Activated T-cell treated with anti-CD3 and anti-CD28 coated beads, Interleukin-2, amount 50 U/mL, for 1 hour (primary cell): ENCODE data around the gene ALOX15B.
"Not testable (repeated sequence)": the region's sequence is repeated elsewhere in the genome, so short reads cannot be mapped to it uniquely, and the experiment has no call there.

Source experiments
- DNase-seq: peaks from one replicate; pipeline ENCODE4 v3.0.0-alpha.2; 2020

Gene ALOX15B

DNA sequence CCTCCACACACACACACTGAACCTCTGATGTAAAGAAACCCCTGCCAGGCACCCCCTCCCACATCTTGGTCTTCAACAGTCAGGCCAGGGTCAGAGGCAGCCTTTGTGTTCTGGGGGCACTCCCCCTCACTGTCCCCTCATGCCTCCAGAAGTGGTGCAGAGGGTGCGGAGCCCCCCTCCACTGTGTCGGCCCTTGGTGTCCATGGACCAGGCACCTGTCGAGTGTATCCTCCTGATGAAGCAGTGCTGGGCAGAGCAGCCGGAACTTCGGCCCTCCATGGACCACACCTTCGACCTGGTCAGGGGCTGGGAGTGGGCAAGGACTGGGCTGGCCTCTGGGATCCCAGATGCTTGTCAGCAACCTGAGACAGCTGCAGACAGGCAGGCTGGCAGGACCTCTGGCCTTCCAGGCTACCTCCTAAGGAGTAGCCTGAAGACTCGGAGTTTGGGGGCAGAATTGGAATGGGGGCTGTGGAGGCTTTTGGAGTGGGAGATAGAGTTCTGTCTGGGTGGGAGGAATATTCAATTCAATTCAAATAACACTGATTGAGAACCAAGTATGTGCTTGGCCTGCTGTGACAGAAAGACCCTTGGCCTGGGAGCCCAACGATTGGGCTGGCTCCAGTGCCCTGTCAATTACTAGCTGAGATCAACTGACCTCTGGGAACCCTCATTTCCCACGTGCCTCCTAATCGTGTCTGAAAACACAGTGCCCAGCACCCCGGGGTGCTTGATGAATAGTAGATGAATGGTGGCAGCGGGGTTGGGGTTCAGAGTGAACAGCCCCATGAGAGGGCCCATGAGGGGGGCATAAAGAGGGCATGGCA is 24.9 kb upstream of the ALOX15B start:
- DNase-seq: no peak

GRCh38 chr17:8014558-8014850 is 24.4 kb upstream of the ALOX15B start:
- DNase-seq: no peak

DNA sequence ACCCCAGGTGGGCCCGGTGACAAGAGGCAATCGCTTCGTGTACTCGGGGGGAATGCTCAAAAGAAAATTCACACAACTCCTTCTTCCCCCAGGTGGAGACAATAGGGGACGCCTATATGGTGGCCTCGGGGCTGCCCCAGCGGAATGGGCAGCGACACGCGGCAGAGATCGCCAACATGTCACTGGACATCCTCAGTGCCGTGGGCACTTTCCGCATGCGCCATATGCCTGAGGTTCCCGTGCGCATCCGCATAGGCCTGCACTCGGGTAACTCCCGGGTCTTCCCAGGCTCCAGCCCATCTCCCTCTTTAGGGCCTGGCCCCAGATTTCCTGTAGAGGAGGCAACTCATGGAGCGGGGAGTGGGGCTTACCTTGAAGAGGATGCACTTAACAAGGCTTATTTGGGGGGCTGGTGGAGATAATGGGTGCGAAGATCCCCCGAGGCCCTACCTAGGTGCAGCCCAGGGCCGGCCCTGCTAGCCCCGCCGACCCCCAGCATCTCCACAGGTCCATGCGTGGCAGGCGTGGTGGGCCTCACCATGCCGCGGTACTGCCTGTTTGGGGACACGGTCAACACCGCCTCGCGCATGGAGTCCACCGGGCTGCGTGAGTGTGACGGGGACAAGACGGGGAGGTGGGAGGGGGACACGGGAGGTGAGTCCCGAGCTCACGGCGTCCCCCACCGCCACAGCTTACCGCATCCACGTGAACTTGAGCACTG is 23.5 kb upstream of the ALOX15B start:
- DNase-seq: no peak

- DNase-seq: peak; percentile 37
Observed at GRCh38 chr17:8015957-8016631, 22.8 kb upstream of the ALOX15B start.

DNA sequence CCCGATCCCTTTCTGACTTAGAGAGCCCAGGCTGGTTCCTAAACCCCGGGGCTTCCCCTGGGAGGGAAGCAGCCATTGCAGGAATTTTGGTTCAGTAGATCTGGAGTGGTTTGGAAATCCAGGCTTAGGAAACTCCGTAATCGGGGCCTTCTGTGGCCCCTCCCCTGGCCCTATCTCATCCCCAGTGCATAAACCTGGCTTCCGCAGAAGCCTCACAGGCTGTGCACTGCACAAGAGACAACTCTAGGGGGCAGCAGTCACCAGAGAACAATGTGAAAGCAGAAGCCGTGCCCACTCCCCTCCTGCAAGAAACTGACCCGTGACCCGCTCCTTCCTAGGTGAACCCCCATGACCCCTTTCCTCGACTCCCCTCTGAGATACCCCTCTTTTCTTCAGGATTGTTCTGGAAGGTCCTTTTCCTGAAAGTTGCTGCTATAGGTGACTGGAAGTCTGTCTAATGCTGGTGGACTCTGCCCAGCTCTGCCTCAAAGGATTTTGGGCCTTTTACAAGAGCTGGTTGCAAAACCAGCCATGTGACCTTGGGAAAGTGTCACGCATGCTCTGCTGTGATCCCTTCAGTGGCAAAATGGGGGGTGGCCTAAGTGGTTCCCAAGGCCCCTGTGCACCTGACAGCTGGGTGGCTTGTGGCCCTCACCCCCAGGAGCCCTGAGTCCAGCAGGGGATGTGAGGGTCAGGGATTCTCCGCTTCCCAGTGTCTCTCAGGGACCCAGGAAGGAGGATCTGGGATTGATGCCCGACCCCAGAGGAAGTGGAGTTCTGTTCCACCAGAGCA is 22.0 kb upstream of the ALOX15B start:
- peak; percentile 46 for DNase-seq

- no peak for DNase-seq
Observed at GRCh38 chr17:8018436-8018835, 20.4 kb upstream of the ALOX15B start.

DNA sequence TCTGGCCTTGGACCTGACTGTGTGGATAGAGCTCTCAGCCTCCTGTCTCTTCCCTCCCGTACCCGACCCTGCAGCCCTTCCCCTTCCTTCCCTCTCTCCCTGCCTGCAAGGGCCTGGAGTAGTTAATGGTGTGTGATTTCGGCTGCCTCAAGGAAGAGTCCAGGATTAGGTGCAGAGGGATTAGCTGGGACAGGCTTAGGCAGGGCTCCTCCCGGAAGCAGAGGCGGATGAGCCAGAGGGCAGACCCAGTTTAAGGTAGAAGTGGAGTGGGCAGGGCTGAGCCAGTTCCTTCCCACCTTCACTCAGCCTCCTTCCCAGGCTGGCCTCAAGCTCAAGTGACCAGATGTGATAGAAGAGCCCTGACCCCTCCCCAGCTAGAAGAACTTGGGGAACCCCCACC is 19.7 kb upstream of the ALOX15B start:
- no peak for DNase-seq

DNA sequence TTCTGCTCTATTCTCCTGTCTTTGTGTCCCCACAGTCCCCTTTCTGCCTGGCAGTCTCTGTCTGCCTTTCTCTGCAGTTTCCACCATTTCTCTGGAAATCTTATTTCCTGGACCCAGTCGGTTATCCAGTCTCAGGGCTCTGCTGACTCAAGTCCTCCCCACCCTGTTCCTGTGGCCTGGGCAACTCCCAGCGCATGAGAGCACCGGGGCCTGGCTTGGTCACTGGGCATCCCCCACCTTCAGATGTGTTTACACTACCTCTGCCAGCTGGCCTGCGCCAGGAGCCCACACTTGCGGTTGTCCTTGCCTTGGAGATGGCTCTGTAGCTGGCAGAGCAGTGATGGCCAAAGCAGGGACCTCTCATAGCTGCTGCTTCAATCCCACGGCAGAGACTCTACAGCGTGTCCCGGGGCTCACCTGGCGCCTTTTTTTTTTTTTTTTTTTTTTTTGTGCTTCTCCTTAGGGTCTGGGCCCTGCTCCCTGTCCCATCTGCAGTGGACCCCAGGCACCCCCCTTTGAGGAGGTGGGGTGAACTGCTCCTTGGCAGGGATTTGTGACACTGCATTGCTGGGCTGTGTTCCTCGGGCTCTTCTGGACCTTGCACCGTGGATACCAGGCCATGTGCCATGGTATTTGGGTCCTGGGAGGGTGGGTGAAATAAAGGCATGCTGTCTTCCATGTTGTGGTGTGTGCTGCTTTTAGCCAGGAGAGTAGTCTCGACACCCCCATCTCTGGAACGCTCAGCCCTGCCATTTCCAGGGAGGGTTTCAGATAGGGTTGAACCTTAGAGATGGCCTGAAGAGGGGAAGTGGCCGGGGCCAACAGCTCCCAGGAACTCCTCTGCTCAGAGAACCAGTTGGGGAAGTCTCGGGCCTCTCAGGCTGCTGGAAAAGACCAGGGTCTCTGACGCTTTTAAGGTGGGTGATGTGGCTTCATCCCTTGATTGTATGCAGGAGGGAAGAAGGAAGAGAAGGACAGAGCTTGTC is 18.9 kb upstream of the ALOX15B start:
- no peak for DNase-seq

GRCh38 chr17:8020776-8021564 is 17.9 kb upstream of the ALOX15B start:
- no peak for DNase-seq

DNA sequence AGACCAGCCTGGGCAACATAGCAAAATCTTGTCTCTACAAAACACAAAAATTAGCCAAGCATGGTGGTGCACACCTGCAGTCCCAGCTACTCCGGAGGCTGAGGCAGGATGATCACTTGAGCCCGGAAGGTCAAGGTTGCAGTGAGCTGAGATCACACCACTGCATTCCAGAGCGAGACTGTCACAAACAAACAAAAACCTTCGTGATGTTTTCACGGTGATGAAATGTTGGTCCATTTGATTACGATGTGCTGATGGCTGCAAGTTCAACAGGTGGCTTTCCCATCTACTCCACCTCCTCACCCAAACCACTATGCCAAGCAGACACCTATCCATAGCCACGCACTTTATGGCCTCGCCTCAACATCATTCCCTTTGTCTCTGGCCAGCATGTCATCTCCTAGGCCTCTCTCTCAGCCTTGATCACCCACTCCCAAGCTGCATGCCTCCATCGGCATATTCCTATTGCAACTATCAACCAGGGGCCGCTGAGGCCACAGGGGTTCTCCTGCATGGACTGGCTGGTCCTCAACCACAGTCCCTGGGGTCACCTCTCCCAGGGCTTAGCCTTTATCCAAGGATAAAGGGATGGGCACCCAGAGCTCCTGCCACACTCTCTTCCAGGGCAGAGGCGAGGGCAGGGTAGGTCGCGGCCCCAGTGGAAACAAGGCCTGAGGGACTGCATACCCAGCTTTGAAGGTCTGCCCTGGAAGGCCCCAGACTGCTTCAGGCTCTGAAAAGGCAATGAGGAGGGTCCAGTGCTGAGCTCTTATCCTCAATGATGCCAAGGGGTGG is 17.1 kb upstream of the ALOX15B start:
- no peak for DNase-seq

DNA sequence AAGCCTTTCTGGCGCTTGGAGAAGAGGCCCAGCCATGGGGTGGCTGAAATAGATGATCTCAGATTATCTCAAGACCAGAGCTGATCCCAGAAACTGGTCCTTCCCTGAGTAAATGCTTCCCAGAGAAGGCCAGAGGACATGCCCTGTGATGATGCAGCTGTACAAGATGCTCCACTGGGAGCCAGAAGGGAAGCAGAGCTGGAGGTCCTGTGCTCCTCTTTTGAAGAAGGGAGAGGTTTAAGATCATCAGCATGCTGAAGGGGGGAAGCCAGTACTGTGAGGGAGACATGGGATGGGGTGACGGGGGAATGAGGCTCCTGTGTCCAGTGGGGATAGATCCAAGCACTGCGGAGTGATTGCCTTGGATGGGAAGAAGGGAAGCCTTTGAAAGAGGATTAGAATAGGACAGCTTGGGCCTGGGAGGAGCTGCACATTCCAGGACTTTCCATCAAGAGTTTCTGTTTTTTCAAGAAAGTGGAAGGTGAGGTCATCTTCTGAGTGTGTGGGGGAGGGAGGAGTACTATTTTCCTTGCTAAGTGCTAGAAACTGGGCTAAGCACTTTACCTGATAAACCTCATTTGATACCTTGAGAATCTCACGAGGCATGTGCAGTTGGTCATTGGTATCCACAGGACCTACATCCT is 16.4 kb upstream of the ALOX15B start:
- no peak for DNase-seq

GRCh38 chr17:8024161-8024560 is 14.7 kb upstream of the ALOX15B start:
- DNase-seq: not testable (repeated sequence)

GRCh38 chr17:8025176-8025911 is 13.5 kb upstream of the ALOX15B start:
- DNase-seq: no peak

DNA sequence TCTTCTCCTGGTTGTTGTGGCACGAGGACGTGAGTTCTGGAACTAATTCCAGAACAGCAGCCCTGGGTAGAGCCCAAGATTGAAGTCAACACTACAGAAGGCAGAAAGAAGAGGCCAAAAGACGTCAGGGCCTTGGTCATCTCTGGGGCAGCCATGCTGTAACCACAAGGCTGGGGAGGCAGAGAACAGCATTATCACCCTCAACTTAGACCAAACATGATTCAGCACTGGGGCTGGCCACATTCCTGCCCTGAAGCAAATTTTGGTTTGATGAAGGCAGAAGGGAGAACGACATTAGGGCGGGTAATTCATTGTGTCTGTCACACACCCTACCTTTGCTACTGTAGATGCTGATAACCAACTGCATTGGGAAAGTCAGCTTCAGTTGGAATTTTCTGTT is 9.7 kb upstream of the ALOX15B start:
- DNase-seq: no peak

DNA sequence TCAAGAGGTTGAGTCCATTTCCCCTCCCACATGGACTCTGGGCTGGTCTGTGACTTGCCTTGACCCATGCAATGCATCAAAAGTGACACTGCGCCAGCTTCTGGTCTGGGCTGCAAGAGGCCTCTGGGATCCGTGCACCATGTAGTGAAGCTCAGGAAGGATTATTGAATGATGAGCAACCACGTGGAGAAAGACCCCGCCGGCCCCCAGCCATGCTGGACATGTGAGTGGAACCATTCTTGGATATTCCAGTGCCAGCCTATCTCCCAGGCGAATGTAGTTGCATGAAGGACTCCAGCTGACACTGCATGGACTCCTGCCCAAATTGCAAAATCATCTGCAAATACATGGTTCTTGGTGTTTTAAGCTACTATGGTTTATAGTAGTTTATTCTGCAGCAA is 7.6 kb upstream of the ALOX15B start:
- no peak for DNase-seq

- no peak for DNase-seq
Observed at GRCh38 chr17:8031950-8032349, 6.9 kb upstream of the ALOX15B start.

DNA sequence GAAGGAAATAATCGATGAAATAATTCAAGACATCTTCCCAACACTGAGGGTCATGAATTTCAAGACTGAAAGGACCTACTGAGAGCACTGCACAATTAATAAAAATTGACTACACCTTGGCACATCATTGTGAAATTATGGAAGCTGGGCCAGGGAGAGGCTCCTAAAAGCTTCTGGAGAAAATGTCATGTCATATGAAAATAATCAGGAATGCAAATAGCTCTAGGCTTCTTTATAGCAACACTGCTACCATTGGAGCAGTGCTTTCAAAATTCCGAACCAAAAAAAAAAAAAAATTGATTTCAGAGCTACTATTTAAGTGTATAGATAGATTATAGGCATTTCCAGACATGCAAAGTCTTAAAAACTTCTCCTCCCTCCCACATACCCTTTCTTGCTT is 6.4 kb upstream of the ALOX15B start:
- DNase-seq: no peak

DNA sequence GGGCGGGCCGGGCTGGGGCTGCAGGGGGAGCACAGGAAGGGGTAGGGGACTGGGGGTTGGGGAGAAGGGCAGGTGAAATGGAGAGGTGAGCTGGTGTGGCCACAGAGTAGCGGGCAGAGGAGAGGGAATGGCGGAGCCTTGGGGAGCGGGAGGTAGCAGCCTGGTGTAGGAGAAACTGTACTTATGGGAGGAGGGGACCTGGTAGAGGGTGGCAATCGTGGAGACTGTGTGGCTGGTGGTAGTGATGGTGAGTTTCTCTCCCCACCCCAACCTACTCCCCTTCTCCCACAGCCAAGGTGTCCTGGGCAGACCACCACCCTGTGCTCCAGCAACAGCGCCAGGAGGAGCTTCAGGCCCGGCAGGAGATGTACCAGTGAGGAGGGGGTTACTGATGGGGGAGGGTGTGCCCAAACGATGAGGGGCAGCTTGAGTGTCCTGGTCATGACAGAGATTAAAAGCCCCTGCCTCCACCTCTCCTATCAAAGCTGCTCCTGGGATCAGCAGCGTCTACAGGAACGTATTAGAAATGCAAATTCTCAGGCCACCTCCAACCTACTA is 831 bp downstream of the ALOX15B start:
- DNase-seq: no peak
